SK-N-MC (cell line): ENCODE results near the gene TEDDM1.

Experiments
- EZH2 ChIP-seq: fragments of 200-600 bp; sonication (generic); IDR thresholded peaks from one replicate; pipeline ENCODE4 v1.6.1; 2017; ENCODE audit warnings: antibody characterized with exemption
- POLR2AphosphoS5 ChIP-seq: IDR thresholded peaks from 2 replicates; pipeline ENCODE4 v1.6.1; 2012; ENCODE audit warnings: mild to moderate bottlenecking, low read depth, low read length, borderline replicate concordance

DNA sequence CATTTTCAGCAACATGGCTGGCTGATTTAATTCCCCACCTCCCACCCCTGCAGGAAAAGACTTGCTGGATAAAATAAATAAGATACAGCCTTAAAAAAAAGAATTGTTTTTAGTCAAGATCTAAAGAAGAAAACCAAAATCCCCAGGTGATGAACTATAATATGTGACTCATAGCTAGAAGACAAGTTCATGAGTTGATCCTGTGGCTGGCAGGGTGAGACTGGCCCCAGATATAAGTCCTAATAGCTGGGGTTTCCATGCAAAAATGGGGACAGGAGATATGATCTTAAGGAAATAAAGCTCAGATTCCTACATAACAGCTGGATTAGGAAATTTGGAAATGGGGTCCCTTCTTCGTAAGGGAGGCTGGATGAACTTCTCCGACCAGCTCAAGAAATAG lies 27.6 kb upstream of the TEDDM1 start:
- no peak for TF ChIP-seq POLR2AphosphoS5
- no peak for TF ChIP-seq EZH2
